ENCODE data around the gene RUFY1.
"Not testable (repeated sequence)": the region's sequence is repeated elsewhere in the genome, so short reads cannot be mapped to it uniquely, and the experiment has no call there.

RUFY1 gene

DNA sequence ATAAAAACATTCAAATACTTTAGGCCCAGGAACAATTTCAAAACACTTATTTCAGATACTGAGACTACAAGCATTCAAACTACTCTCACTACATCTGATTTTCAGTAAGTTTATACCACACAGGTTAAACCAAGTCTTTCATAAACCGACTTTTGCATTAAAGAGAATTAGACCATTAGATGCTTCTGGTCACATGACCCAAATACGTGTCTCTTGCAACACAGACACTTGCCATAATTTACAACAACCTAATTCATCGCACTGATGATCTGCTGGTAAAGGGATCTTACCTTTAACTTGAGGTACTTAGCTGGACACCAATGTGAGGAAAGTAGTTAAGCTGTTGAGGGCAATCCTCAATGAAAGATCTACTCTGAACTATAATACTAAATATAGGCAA is 69.9 kb downstream of the RUFY1 start:
- peak overlapping the region; percentile 97; the same call in 1 of the 2 replicates for H3K27ac ChIP-seq
- TF ChIP-seq CTCF (IDR thresholded peaks at IDR 0.05) (no peak), ZFX (IDR thresholded peaks at IDR 0.05; ENCODE audit: borderline replicate concordance) (no peak)

- H3K27ac ChIP-seq, result peak overlapping the region; percentile 97; the same call in 1 of the 2 replicates
- TF ChIP-seq ZFX (IDR thresholded peaks at IDR 0.05; ENCODE audit: borderline replicate concordance) (no peak), CTCF (IDR thresholded peaks at IDR 0.05) (no peak)
Measured at GRCh38 chr5:179620703-179621350, 70.5 kb downstream of the RUFY1 start.

DNA sequence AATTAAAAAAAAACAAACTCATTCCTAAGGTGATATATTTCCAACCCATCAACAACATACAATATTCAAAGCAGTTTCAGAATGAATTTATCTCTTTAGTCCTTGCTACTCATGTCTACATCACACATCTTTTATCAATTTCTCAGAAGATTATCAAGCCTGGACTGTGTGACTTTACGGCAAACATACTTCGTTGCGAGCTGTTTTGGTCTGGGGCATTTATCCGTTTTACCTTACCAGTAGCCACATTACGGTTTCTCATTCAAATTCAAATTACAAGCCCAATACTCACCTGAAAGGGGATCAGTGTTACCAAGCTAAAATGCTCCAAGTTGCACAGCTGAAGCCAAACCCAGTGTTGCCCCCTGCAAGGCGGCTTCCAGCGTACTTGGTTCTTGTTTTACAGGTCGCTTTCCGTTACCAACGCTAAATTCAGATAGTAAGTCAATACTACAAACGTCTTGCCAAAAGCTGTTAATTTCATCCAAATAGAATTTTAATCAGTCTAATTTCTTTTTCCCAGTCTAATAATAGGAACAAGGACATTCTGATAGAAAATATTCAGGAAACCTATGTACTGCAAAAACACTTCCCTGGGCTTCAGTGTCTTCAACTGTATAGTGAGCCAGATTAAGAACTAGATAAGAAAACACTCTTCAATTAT is 71.3 kb downstream of the RUFY1 start:
- no peak for TF ChIP-seq ZFX (IDR thresholded peaks at IDR 0.05; ENCODE audit: borderline replicate concordance)
- no peak for TF ChIP-seq CTCF (IDR thresholded peaks at IDR 0.05)
- H3K27ac ChIP-seq, result peak overlapping the region; percentile 97

GRCh38 chr5:179623003-179623905 is 72.9 kb downstream of the RUFY1 start, which contains the start of gene HNRNPH1:
HNRNPH1 (minus strand) TSS chr5:179623671; CDS start chr5:179623133, 538 bp downstream.
- TF ChIP-seq ZFX (IDR thresholded peaks at IDR 0.05; ENCODE audit: borderline replicate concordance) (0 out of 2 replicates have a peak, but pooled peaks have one; percentile 20), CTCF (IDR thresholded peaks at IDR 0.05) (peak; percentile 47)
- H3K27ac ChIP-seq, result peak within 1 kb of the TSS; percentile 97

DNA sequence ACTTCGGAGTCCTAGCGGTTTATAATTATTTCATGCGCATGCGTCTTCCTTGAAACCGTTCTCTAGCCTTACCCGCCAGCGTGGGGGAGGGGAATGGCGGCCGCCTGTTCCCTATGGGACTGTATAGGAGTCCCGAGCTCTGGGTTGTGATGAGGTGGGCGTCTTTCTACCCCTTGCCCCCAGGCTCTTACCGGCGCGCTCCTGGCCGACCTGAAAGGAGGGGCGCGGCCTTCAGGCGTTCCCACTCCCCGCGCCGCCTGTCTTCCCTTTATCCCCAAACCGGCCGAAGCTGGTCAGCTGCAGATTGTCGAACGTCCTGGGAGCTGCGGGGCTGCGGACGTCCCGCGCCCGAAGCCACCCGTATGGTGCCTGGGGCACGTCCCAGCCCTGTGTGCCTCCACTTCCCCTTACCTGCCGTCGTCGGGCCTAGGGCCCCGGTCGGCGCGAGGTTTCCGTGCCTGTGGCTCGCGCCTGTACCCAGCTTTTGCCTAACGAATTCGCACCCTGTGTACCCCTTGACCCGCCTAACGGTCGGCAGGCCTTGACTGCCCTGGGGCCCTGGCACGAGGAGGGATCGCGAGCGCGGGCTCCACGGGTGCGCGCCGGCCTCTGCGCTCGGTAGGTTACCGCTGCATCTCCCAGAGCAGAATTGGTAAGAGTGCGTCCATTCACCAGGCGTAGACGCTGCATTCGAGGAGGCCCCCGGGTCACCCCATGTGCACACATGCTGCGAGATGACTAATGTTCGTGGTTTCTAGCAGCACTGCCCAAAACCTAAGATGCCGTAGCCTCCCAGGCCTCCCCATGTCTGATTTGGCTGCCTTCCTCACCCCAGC is 73.8 kb downstream of the RUFY1 start:
- TF ChIP-seq CTCF (IDR thresholded peaks at IDR 0.05) (no peak), ZFX (IDR thresholded peaks at IDR 0.05; ENCODE audit: borderline replicate concordance) (no peak)
- H3K27ac ChIP-seq, result peak overlapping the region; percentile 97

DNA sequence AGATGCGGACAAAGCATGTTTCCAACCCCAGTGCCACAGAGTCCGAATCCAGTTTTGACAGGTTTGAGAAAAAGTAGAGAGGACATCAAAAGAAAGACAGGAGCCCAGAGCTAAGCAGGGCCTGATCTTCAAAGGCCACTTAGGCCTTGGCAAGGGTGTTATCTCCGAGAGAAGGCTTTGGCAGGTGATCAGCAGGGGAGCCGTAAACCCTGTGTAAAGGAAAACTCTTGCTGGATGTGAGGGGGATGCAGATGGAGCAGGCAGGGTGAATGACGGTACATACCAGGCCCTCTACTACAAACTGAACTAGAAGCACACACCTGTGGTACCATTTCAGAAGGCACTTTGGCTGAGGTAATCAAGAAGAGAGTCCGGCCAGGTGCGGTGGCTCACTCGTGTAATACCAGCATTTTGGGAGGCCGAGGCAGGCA is 74.5 kb downstream of the RUFY1 start:
- TF ChIP-seq CTCF (IDR thresholded peaks at IDR 0.05) (no peak), ZFX (IDR thresholded peaks at IDR 0.05; ENCODE audit: borderline replicate concordance) (no peak)
- H3K27ac ChIP-seq, result peak overlapping the region; percentile 97

DNA sequence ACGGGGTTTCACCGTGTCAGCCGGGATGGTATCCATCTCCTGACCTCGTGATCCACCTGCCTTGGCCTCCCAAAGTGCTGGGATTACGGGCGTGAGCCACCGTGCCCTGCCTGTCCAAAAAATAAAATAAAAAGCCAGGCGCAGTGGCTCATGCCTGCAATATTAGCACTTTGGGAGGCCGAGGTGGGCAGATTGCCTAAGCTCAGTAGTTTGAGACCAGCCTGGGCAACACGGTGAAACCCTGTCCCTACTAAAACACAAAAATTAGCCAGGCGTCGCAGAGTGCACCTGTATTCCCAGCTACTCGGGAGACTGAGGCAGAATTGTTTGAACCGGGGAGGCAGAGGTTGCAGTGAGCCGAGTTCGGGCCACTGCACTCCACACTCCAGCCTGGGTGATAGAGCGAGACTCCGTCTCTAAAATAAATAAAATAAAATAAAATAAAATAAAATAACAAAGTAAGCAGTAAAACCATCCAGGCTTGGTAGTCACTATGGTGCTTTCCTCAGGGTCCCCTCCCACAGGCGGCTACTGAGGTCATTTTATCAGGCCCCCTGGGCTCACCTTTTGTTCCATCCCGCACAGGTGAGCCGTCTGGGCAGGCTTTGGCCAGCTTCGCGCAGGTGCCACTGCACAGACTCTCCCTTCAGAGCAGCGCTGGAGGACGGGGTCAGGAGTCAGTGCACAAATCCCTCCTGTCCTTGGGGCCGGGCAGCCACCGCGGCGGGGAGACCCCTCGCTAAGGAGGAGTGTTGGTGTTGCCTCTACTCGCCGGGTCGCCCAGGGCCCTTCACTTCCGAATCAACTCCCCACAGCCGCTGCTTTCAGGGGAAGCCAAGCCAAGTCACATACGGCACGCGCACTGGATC is 83.4 kb downstream of the RUFY1 start:
- peak overlapping the region; percentile 67 for H3K27ac ChIP-seq

DNA sequence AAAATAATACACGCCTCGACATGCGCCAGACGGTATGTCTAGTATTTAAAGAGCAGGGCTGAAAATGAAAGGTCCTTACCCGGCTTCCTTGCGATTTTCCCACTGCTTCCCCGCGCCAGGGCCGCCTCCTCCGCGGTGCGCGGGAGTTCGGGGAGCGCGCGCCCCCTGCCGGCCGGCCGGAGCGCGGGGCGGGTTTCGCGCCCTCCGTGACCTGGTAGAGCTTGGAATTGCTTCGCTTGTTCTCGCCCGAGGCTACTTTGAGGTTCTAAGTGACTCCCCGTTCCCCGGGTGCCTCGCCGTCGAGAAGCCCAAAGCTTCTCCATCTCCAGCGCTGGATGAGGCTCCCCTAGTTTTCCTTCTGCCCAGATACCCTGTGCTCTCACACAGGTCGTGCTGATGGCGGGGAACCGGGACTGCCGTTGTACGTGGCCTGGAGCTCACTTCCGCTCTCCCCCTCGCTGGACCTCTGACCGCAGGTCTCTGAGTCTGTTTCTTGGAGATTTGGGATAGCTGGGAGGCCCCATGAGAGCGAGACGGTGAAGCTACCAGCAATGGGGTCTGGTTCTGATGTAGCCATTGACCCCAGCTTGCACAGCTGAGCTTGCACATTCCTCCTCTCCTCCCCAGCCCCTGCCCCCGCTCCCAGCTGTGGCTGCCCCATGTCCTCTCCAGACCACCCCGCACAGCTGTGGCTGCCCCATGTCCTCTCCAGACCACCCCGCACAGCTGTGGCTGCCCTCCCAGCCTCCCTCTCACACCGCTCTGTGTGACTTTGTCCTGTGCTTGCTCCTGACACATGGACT is 84.2 kb downstream of the RUFY1 start:
- not testable (repeated sequence) for H3K27ac ChIP-seq

GRCh38 chr5:179639296-179639695 is 88.9 kb downstream of the RUFY1 start:
- H3K27ac ChIP-seq, result not testable (repeated sequence)
